Skeletal muscle cell (primary cell): ENCODE data around the gene RUNX2.

ENCODE experiments used
- DNase-seq: peaks from one replicate; pipeline ENCODE4 v3.0.0-alpha.2; 2010; ENCODE audit warnings: low read depth
- H3K4me3 ChIP-seq: 2 replicates; pipeline ENCODE4 v1.5.1; 2011; ENCODE audit warnings: low read depth, mild to moderate bottlenecking, control low read depth, low read length, moderate library complexity

RUNX2 gene

GRCh38 chr6:45344900-45345299 is 16.8 kb downstream of the RUNX2 start:
- no peak for DNase-seq
- H3K4me3 ChIP-seq = no peak overlapping the region

DNA sequence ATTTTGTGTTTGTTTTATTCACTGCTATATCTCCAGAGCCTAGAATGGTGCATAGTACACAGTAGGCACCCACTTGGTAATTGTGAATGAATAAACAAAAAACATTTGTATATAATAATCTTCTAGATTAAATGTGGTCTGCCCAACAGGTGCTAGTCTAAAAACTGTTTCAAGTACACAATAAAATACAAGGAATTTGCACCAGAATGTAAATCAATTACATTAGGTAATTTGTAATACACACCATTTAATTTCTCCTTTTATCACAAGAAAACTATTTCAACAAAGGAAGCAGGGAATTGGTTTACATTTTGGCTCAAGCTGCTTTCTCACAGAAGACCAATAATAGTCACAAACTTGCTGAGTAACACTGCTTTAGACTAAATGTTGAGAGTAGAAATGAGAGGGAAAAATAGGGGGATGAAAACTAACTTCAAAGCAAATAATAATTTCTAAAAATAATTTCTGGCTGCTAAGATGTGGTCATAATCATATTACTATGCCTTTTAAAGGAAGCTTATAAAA is 22.1 kb downstream of the RUNX2 start:
- H3K4me3 ChIP-seq = no peak overlapping the region
- DNase-seq = no peak

- no peak overlapping the region for H3K4me3 ChIP-seq
- no peak for DNase-seq
Observed at GRCh38 chr6:45351076-45351475, 22.9 kb downstream of the RUNX2 start.

DNA sequence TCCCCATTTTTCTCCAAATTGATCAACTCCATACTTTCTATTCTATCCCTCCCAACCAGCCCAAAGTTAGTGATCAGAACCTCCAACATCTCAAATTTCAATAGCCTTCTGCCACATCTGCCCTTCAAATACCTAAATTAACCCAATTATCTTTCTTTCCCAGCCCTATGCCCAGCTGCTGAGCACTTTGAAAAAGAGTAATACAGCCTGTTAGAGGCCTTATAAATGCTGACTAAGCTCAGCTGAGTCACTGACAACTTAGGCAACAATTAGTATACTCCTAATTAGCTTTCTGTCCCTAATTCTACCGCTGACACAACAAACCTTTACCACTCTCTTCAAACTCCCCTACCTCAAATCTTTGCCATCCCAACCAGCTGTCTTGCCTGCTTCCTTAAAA is 23.5 kb downstream of the RUNX2 start:
- H3K4me3 ChIP-seq = no peak overlapping the region
- DNase-seq = no peak

- DNase-seq = no peak
- H3K4me3 ChIP-seq = no peak overlapping the region
Observed at GRCh38 chr6:45353654-45354053, 25.5 kb downstream of the RUNX2 start.

- H3K4me3 ChIP-seq = no peak overlapping the region
- no peak for DNase-seq
Observed at GRCh38 chr6:45364466-45364865, 36.3 kb downstream of the RUNX2 start.

DNA sequence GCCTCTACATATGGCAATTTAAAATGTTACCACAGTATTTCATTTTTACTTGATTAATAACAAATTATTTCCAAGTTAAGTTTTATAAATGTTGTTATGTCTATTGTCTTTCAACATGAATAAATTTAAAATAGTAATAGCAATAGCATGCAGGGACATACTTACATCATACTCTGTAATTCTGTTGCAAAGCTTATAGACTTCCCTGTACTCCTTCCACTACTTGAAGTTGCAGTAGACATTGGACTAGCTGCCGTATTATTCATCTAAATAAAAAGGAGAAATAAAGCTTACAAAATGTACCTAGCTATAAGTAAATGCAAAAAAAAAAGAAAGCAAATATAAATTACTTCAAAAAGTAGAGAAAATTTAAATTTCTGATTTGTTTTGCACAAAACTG is 36.9 kb downstream of the RUNX2 start:
- no peak overlapping the region for H3K4me3 ChIP-seq
- no peak for DNase-seq

DNA sequence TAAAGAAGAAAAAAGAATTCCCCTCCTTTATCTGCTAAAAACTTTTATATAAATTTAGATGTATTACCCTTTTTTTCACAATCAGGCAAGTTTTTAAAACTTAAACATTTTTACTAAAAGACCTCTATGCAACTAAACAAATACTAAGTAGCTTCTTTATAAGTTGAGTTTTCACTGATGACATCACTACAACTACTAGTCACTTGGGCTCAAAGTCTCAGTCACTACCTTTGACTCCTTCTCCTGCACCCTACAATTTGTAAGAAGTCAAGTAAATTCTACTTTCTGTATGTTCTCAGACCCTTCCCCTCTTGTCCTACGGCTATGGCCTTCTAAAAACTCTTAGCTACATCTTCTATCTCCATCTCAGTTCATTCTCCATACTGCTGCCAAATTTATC is 38.4 kb downstream of the RUNX2 start:
- H3K4me3 ChIP-seq = no peak overlapping the region
- no peak for DNase-seq

DNA sequence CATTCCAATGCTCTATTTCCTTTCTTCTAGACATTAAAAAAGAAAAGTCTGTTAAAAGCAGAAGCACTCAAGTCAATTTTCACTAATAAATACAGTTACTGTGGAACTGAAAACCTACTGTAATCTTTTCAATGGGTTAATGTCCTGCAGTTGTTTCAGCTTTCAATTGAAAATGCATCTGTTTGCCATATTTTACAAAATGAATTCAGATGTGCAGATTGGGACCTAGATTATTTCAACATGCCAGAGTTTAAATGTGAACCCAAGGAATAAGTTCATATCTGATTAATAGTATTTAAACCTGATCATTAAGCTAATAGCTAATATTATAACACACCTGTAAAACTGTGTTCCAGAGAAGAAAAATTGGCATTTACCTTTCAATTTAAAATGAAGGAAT is 39.9 kb downstream of the RUNX2 start:
- H3K4me3 ChIP-seq = no peak overlapping the region
- DNase-seq = no peak

DNA sequence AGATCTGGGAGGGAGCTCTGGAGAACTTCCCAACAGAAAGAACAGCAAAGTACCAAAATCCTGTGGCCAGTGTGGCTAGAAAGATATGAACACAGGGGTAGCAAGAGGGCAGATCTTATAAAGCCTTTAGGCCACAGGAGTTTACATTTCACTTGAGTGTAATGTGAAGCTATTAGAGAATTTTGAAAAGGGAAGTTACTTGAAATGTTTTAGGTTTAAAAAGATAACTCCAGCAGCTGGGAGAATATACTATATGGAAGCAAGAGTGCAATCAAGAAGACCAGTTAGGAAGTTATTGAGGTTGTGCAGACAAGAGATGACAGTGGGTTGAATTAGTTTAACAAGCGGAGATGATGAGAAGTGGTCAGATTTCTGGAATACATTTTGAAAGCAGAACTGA is 41.7 kb downstream of the RUNX2 start:
- DNase-seq = no peak
- no peak overlapping the region for H3K4me3 ChIP-seq

- no peak overlapping the region for H3K4me3 ChIP-seq
- DNase-seq = no peak
Observed at GRCh38 chr6:45371924-45372573, 43.9 kb downstream of the RUNX2 start.

- no peak overlapping the region for H3K4me3 ChIP-seq
- DNase-seq = no peak
Observed at GRCh38 chr6:45375449-45375848, 47.3 kb downstream of the RUNX2 start.

DNA sequence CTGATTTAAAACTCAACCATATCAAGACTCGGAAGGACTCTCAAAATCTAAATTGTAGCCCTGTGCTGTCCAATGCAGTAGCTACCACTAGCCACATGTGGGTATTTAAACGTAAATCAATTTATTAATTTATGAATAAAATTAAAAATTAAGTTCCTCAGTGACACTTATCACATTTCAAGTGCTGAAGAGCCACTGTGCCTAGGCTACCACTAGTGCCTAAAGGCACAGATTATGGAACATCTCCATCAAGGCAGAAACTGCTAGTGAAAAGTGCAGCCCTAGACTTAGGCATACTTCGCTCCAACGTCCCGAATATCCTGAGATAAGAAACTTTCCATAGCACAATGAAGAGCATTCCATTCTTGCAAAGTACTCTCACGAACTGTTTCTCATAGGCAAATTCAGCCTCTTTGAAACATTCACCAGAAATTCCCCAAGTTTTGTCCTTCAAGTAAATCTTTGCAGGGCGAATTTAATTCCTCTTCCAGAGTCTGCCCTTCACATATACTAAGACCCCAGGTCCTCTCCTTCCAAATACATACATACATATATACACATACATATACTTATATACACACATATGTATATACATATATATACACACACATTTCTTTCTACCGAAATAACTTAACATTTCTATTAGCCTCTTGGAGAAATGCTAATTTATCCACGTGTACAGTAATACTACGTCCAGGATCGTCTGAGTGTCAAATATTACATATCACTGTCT is 48.3 kb downstream of the RUNX2 start:
- no peak for DNase-seq
- H3K4me3 ChIP-seq = peak overlapping the region; percentile 82

- no peak for DNase-seq
- peak overlapping the region; percentile 82 for H3K4me3 ChIP-seq
Observed at GRCh38 chr6:45377043-45377553, 49.0 kb downstream of the RUNX2 start.

GRCh38 chr6:45377554-45378333 is 49.6 kb downstream of the RUNX2 start, which contains the start of gene SUPT3H:
Gene SUPT3H, minus strand, starts transcription at chr6:45377934.
- peak within 1 kb of the TSS; percentile 82 for H3K4me3 ChIP-seq
- DNase-seq = peak; percentile 84

DNA sequence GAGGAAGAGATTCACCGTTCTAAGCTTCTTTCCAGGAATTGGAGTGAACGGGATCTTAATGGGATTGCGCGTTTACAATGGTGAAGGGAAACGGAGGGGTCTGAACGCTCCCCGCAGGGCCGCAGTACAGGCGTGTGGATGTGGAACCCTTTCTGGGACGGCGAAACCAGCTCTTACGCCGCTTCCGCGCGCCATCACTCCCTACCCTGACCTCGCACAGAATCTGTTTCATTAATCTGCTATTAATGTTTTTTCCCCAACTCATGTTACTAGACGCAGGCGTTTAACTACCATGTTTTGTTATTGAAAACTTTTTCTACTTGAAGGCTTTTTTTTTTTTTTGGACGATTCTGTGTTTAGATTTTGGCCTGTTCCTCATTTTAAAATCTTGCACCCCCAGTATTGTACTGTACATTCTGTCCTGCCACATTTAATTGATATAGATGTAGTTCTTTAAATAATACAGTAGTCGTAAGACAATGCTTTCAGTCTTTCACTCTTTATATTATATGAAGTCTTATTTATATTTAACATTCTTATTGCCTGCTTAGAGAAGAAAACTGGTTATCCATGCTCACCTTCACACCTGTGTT is 50.3 kb downstream of the RUNX2 start:
- no peak for DNase-seq

GRCh38 chr6:45382391-45382790 is 54.3 kb downstream of the RUNX2 start:
- no peak for DNase-seq
- no peak overlapping the region for H3K4me3 ChIP-seq

More for the DNA sequence above, 50.3 kb downstream of the RUNX2 start:
- H3K4me3 ChIP-seq = peak overlapping the region; percentile 82

DNA sequence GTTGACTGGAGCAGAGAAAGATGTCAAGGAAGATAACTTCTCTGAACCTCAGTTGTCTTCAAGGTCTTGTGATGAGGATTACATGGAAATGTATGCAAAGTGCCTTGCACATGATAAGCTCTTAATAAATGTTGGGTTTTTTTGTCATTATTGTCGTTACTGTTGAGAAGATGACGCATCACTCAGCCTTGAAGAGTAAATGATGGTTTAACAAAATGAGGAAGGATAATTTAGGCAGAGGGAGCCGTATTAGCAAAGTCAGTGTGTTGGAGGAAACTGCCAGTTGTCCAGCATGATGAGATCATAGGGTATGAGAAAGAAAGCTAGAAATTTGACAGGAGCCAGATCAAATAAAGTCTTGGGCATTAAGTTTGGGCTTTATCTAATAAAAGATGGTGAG is 58.4 kb downstream of the RUNX2 start:
- H3K4me3 ChIP-seq = no peak overlapping the region
- DNase-seq = no peak

- DNase-seq = peak; percentile 48
- H3K4me3 ChIP-seq = no peak overlapping the region
Observed at GRCh38 chr6:45387236-45387635, 59.1 kb downstream of the RUNX2 start.

GRCh38 chr6:45388328-45388727 is 60.2 kb downstream of the RUNX2 start:
- H3K4me3 ChIP-seq = no peak overlapping the region
- DNase-seq = no peak
